ENCODE measurements around the gene TEF. TPM values are rescaled to one million over a fixed set of nuclear protein-coding genes. Genes with fewer than 3 reads are reported as not detected.

TEF gene
- total and polyA plus RNA-seq, 2 experiments from 2014 or later: 2.3 to 7.2 TPM

GRCh38 chr22:41397143-41397811, 15.5 kb downstream of the TEF start:
- H3K4me2 ChIP-seq: no peak overlapping the region
- Mint-ChIP-seq H3K27ac (0 out of 2 replicates have a peak overlapping the region, but pooled peaks have one; percentile 27), H3K36me3 (ENCODE audit: low read depth) (peaks cover 13% of the 10 kb centered on the region; the same call in 1 of the 3 replicates), H3K27me3 (ENCODE audit: insufficient read depth, low read depth, poor library complexity) (peaks cover 3% of the 10 kb centered on the region), H3K4me1 (0 out of 3 replicates have a peak, but pooled peaks cover 7% of the 10 kb centered on the region), H3K9me3 (no peaks in the 10 kb centered on the region), H3K4me3 (no peak overlapping the region)
- DNase-seq (ENCODE audit: low spot score) (no peak), ATAC-seq (no peak)
- no peak overlapping the region for H3K4me3 ChIP-seq
- H4K20me1 ChIP-seq (replicated peaks; ENCODE audit: insufficient read depth): no peaks in the 10 kb centered on the region
- H3K36me3 ChIP-seq (ENCODE audit: insufficient read depth): no peaks in the 10 kb centered on the region
- no peaks in the 10 kb centered on the region for H3F3A ChIP-seq (replicated peaks; ENCODE audit: low read depth)
- H3K27ac ChIP-seq (ENCODE audit: low read depth): no peak overlapping the region
- TF ChIP-seq JUNB (IDR thresholded peaks at IDR 0.05; ENCODE audit: unreplicated experiment) (no peak), STAT1 (IDR thresholded peaks at IDR 0.05; ENCODE audit: unreplicated experiment) (no peak), NANOG (IDR thresholded peaks at IDR 0.05; ENCODE audit: borderline replicate concordance) (no peak), EZH2 (IDR thresholded peaks at IDR 0.05; ENCODE audit: low read depth, unreplicated experiment) (no peak), CREB1 (CRISPR knock-in tag; IDR thresholded peaks at IDR 0.05; ENCODE audit: low read depth) (no peak), CTCF (conservative IDR thresholded peaks at IDR 0.05; ENCODE audit: low read depth in 2 of 2) (no peak), REST (IDR thresholded peaks at IDR 0.05; ENCODE audit: unreplicated experiment) (no peak), ZNF114 (CRISPR knock-in tag; IDR thresholded peaks at IDR 0.05) (no peak), EZH2phosphoT487 (IDR thresholded peaks at IDR 0.05; ENCODE audit: unreplicated experiment) (no peak), ZNF462 (CRISPR knock-in tag; IDR thresholded peaks at IDR 0.05) (no peak), POLR2AphosphoS5 (IDR thresholded peaks at IDR 0.05; ENCODE audit: low read depth) (no peak), ETS1 (IDR thresholded peaks at IDR 0.05) (no peak)
- H3K27me3 ChIP-seq (ENCODE audit: insufficient read depth): no peaks in the 10 kb centered on the region
- no peaks in the 10 kb centered on the region for H3K9me2 ChIP-seq (ENCODE audit: insufficient read depth)
- H3K79me2 ChIP-seq (replicated peaks; ENCODE audit: insufficient read depth): no peaks in the 10 kb centered on the region
- H3K4me1 ChIP-seq (ENCODE audit: insufficient read depth): no peaks in the 10 kb centered on the region
- no peak overlapping the region for H2AFZ ChIP-seq
